ENCODE measurements around the gene TTC38. TPM values are rescaled to one million over a fixed set of nuclear protein-coding genes. Genes with fewer than 3 reads are reported as not detected.

Gene TTC38
- polyA plus RNA-seq, 1 donor from 2014 or later = 7.8 TPM

GRCh38 chr22:46278656-46279645 lies 11.1 kb downstream of the TTC38 start:
- H3K4me1 Mint-ChIP-seq = peaks cover 11 to 20% (median 11%) of the 10 kb centered on the region in 3 donors
- peak overlapping the region in 2 of 4 donors; percentile 54 to 68 for H3K4me3 Mint-ChIP-seq
- no peaks in the 10 kb centered on the region for H3K9me3 Mint-ChIP-seq
- peak overlapping the region in 2 of 3 donors; percentile 53 to 59 for H3K27ac Mint-ChIP-seq
- H3K36me3 Mint-ChIP-seq = peaks cover 17% of the 10 kb centered on the region
- H3K27me3 Mint-ChIP-seq = no peaks in the 10 kb centered on the region

DNA sequence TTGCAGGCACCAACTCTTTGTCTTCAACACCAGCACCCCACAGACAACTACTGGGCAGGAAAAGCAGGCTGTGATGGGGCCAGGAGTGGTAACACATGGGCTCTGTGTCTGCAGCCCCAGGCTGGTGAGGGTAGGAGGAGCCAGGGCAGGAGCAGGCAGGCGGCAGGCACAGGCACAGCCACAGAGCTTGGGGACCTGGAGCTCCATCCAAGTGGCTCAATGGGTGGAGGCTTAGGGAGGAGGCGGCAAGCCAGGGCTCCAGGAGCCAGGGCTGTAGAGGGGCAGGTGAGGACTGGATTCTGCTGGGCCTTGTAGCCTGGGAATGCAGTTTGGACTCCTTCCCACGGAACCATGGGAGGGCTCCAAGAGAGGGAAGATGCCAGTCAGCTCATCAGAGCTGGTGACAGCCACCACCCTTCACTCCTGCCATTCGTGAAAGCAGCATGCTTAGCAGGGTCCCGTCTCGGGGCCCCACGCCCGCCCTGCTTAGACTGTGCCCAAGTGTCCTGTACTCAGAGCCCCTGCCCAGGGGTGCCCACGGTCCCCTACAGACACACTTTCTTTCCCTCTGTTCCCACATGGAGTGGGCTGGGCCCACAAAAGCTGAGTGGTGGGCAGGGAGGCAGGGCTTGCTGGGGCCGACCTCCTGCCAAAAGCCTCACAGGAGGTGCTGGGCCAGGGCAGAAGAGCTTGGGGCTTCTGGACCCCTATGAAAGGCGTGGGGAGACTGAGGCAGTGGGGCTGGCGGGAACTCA lies 12.4 kb downstream of the TTC38 start:
- H3K27ac Mint-ChIP-seq = peak overlapping the region; percentile 54 to 85 (median 64)
- H3K9me3 Mint-ChIP-seq = no peaks in the 10 kb centered on the region
- H3K4me3 Mint-ChIP-seq = peak overlapping the region in 1 of 4 donors; percentile 86
- H3K36me3 Mint-ChIP-seq = peaks cover 14% of the 10 kb centered on the region
- H3K4me1 Mint-ChIP-seq = peaks cover 11 to 22% (median 11%) of the 10 kb centered on the region in 3 donors
- H3K27me3 Mint-ChIP-seq = no peaks in the 10 kb centered on the region

- peaks cover 7% of the 10 kb centered on the region for H3K36me3 Mint-ChIP-seq
- H3K4me1 Mint-ChIP-seq = peaks cover 11 to 22% (median 13%) of the 10 kb centered on the region in 3 donors
- H3K27ac Mint-ChIP-seq = peak overlapping the region; percentile 54 to 85 (median 64)
- H3K27me3 Mint-ChIP-seq = no peaks in the 10 kb centered on the region
- H3K4me3 Mint-ChIP-seq = peak overlapping the region in 2 of 4 donors; percentile 51 to 86
- H3K9me3 Mint-ChIP-seq = no peaks in the 10 kb centered on the region
These were observed 13.3 kb downstream of the TTC38 start for GRCh38 chr22:46280999-46281623.

DNA sequence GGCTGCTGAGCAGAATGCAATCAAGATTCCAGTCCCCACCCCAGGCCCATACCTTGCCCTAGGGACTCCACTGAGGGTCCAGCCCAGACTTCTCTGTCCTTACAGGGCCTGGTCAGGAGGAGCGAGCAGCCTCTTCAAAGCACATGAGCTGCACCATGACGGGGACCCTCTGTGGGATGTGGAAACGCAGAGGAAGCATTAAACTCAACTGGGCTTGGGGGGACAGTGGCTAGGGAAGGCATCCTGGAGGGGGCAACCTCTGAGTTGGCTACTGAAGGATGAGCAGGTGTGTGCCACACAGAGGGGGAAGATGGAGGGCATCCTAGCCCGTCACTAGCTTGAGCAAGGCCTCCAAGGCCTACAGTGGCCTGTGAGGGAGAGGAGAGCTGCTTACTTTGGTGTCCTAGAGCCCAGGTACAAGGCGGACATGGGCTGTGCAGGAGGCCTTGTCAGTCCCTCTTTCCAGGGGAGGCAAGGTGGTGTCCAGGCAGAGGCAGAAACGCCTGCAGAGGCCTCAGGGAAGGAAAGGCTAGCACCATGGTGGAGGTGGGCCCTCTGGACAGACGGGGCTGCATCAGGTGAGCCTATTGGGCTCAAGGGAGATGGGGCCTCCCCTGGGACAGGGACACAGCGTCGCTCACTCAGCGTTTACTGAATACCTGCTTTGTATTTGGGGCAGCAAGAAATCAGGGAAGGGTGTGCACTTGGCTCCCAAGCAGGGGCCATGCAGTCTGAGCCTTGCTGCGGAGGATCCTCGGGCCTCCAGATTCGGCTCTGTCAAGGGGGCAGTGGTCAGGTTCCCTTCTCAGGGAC lies 14.3 kb downstream of the TTC38 start:
- Mint-ChIP-seq H3K4me1 (peaks cover 11 to 24% (median 17%) of the 10 kb centered on the region in 3 donors), H3K27ac (no peak overlapping the region), H3K27me3 (no peaks in the 10 kb centered on the region), H3K36me3 (peaks cover 7% of the 10 kb centered on the region), H3K4me3 (no peak overlapping the region), H3K9me3 (no peaks in the 10 kb centered on the region)

DNA sequence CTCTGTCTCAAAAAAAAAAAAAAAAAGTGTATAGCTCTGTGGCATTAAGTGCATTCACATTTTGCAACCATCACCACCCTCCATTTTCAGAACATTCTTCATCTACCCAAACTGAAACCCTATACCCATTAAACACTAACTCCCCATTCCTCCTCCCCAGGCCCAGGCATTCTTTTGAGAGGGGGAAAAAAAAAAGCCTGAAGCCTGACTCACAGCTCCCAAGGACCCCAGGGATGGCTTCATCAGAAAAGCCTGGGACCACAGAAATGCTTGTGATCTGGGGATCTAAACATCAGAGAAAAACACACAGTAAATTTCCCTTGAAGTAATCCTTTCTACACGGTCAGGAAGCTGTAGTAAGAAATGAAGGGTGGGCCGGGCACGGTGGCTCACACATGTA lies 18.2 kb downstream of the TTC38 start:
- Mint-ChIP-seq H3K4me3 (peak overlapping the region in 1 of 4 donors; percentile 28), H3K4me1 (peaks cover 15 to 33% (median 28%) of the 10 kb centered on the region in 3 donors), H3K27ac (no peak overlapping the region), H3K27me3 (no peaks in the 10 kb centered on the region), H3K36me3 (peaks cover 2% of the 10 kb centered on the region), H3K9me3 (no peaks in the 10 kb centered on the region)

DNA sequence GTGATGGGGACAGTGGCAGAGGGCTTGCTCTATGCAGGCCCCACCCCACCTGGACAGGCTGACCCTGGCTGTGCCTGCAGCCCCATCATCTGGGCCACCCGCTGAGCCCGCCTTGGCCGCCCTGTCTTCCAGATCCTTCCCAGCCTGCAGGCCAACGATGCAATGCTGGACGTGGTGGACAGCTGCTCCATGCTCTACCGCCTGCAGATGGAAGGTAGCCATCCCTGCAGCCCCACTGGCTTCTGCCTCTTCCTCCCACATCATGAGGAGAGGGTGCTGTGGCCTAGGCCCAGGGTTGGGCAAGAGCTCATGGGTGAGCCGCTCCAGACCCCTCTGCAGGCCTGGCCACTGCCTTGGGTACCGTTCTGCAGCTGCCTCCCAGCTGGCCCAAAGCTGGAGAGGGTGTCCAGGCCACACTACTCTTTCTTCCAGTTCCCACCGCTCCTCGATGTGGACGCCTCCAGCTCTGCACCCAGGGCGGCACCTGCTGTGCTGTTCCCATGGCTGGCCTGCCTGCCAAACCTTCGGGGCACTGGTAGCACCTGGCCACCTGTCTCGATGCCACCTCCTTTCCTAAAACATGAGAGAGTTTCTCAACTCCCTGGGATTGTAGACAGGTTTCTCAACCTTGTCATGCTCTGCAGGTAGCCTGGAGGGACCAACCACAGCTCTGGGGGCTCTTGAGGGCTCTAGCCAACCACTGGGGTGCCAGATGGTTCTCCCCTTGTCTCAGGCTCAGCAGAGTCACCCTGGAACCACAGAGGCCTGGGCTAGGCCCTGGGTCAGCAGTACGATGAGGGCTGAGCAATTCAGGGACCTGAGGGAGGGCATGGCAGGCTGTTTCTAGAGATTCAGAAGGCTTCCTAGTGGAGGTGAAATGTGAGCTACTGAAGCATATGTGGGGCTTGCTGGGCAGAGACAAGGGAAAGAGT lies 19.4 kb downstream of the TTC38 start:
- Mint-ChIP-seq H3K27me3 (no peaks in the 10 kb centered on the region), H3K27ac (peak overlapping the region; percentile 78 to 95 (median 79)), H3K9me3 (no peaks in the 10 kb centered on the region), H3K36me3 (peaks cover under 1% of the 10 kb centered on the region), H3K4me1 (peaks cover 15 to 29% (median 23%) of the 10 kb centered on the region in 3 donors), H3K4me3 (peak overlapping the region; percentile 69 to 90 (median 81))

GRCh38 chr22:46287873-46288751 lies 20.3 kb downstream of the TTC38 start:
- Mint-ChIP-seq H3K27me3 (no peaks in the 10 kb centered on the region), H3K27ac (peak overlapping the region; percentile 78 to 95 (median 79)), H3K4me3 (peak overlapping the region; percentile 69 to 90 (median 81)), H3K4me1 (peaks cover 15 to 38% (median 31%) of the 10 kb centered on the region in 3 donors), H3K9me3 (no peaks in the 10 kb centered on the region), H3K36me3 (peaks cover 4% of the 10 kb centered on the region)

DNA sequence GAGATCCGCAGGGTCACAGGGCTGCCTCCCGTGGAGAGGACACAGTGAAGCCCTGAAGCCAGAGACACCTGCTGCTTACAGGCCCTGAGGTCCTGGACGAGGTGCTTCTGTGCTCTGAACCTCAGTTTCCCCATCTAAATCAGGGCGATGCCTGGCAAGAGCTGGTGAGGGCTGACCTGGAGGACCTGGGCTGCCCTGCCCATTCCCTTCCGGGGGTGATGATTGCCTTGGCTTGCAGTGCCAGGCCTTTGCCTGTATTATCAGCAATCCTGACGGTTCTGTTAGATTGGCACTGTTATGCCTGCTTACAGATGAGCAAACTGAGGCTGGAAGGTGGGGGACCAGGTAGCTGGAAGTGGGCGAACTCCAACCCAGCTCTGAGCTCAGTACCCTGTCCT lies 21.0 kb downstream of the TTC38 start:
- H3K4me1 Mint-ChIP-seq = peaks cover 15 to 43% (median 35%) of the 10 kb centered on the region in 3 donors
- peak overlapping the region in 2 of 3 donors; percentile 79 to 95 for H3K27ac Mint-ChIP-seq
- H3K36me3 Mint-ChIP-seq = peaks cover 4% of the 10 kb centered on the region
- H3K27me3 Mint-ChIP-seq = no peaks in the 10 kb centered on the region
- no peaks in the 10 kb centered on the region for H3K9me3 Mint-ChIP-seq
- peak overlapping the region in 2 of 4 donors; percentile 69 to 90 for H3K4me3 Mint-ChIP-seq

GRCh38 chr22:46289244-46289891 lies 21.6 kb downstream of the TTC38 start:
- H3K27me3 Mint-ChIP-seq = no peaks in the 10 kb centered on the region
- H3K4me1 Mint-ChIP-seq = peaks cover 15 to 42% (median 36%) of the 10 kb centered on the region in 3 donors
- H3K27ac Mint-ChIP-seq = no peak overlapping the region
- no peaks in the 10 kb centered on the region for H3K9me3 Mint-ChIP-seq
- H3K4me3 Mint-ChIP-seq = peak overlapping the region in 2 of 4 donors; percentile 27 to 49
- peaks cover 4% of the 10 kb centered on the region for H3K36me3 Mint-ChIP-seq

DNA sequence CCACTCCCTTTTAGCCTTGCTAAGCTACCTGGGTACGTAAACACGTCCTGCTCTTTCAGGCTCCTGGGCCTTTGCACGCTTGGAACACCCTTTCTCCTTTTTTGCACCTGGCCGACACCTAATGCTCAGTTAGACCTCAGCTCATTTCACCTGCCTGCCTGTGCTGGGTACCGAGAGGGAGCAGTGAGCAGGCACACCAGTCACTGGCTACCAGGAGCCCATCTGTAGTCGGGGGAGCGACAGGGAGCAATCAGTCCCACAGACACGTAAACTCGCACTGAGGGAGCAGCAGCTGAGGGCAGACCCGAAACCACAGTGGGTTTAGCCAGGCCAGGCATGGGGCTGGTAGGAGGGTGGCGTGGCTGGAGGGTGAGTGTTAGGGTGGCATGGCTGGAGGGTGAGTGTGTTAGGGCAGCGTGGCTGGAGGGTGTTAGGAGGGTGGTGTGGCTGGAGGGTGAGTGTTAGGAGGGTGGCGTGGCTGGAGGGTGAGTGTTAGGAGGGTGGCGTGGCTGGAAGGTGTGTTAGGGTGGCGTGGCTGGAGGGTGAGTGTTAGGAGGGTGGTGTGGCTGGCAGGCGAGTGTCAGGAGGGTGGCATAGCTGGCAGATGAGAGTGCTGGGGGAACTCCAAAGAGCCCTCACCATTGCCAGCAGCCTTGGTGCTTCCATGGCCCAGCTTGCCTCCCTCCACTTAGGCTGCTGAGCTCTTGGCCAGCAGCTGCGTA lies 22.5 kb downstream of the TTC38 start:
- Mint-ChIP-seq H3K4me3 (peak overlapping the region in 1 of 4 donors; percentile 45), H3K36me3 (peaks cover 4% of the 10 kb centered on the region), H3K27ac (peak overlapping the region in 1 of 3 donors; percentile 59), H3K4me1 (peaks cover 20 to 47% (median 40%) of the 10 kb centered on the region in 3 donors), H3K27me3 (no peaks in the 10 kb centered on the region), H3K9me3 (no peaks in the 10 kb centered on the region)
